NCI-H345 (cell line): ENCODE data around the gene ARHGDIG.

Experiments
- DNase-seq: peaks from one replicate; lab custom pipeline; 2025; lab: John Stamatoyannopoulos, UW

Gene ARHGDIG

DNA sequence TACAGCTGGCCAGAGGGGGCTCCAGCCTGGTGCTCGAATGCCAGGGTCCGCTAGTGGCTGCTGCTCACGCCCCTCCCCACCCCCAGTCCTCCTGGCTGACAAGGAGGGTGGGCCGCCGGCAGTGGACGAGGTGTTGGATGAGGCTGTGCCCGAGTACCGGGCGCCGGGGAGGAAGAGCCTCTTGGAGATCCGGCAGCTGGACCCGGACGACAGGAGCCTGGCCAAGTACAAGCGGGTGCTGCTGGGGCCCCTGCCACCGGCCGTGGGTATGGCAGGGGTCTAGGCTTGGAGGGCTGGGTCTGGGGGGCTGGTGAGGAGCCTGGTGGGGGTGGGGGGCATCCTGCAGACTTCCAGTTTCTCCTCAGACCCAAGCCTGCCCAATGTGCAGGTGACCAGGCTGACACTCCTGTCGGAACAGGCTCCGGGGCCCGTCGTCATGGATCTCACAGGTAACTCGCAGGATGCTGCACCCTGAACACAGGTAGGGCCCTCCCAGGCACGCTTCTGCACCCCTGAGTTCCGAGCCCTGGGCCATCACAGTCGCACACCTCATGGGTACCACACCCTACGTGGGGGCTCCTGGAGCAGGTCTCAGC is 1.4 kb downstream of the ARHGDIG start:
- no peak for DNase-seq

- no peak for DNase-seq
Observed at GRCh38 chr16:282491-282890, 2.1 kb downstream of the ARHGDIG start.

DNA sequence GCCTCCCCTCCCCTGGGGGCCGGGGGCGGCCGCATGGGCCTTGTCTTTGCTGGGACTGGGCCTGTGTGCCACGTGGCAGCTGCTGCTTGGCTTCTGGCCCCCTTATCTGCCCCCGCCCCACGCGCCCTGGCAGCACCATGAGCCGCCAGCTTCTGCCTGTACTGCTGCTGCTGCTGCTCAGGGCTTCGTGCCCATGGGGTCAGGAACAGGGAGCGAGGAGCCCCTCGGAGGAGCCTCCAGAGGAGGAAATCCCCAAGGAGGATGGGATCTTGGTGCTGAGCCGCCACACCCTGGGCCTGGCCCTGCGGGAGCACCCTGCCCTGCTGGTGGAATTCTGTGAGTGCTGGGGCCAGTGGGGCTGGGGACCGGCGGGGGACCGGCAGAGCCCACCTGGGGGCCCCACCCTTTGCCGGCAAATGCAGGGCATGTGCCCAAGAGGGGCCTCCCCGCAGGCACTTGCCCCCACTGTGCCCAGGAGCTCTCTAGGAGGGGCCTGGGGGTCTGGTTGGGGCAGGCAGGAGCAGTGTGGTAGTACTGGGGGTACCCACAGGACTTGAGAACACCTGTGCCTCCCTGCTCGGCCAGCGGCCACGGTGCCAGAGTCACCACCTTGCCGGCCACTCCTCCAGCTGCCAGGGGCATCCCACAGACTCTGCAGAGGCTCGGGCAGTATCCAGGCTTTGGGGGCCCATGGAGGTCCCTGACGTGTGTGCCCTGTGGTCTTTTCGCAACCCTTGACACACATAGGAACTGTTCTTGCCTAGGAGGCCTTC is 2.8 kb downstream of the ARHGDIG start, which contains the start of gene PDIA2:
Gene PDIA2, plus strand, starts transcription at position 132 of the 773 bp plus-strand sequence. Its CDS starts 6 bp downstream, at position 138.
- DNase-seq, result no peak

GRCh38 chr16:284204-285120 is 4.1 kb downstream of the ARHGDIG start:
- DNase-seq, result no peak

DNA sequence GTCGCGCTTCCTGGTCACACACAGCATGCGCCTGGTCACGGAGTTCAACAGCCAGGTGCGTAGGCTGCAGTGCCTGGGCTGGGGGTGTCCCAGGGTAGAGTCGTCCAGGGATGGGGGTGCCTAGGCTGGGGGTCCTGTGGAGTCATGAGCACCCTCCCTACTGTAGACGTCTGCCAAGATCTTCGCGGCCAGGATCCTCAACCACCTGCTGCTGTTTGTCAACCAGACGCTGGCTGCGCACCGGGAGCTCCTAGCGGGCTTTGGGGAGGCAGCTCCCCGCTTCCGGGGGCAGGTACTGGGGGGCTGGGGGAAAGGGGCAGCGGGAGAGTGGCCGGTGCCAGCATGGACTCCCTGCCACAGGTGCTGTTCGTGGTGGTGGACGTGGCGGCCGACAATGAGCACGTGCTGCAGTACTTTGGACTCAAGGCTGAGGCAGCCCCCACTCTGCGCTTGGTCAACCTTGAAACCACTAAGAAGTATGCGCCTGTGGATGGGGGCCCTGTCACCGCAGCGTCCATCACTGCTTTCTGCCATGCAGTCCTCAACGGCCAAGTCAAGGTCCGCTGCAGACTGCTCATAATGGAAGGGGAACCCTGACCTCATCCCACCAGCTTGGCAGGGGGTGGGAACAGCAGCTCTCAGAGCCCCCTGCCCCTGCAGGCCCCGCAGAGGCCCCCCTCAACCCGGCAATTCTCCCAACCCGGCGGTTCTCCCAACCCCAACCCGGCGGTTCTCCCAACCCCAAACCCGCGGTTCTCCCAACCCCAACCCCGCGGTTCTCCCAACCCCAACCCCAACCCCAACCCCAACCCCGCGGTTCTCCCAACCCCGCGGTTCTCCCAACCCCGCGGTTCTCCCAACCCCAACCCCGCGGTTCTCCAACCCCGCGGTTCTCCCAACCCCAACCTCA is 5.0 kb downstream of the ARHGDIG start:
- no peak for DNase-seq

GRCh38 chr16:286491-287297 is 6.3 kb downstream of the ARHGDIG start:
- no peak for DNase-seq

DNA sequence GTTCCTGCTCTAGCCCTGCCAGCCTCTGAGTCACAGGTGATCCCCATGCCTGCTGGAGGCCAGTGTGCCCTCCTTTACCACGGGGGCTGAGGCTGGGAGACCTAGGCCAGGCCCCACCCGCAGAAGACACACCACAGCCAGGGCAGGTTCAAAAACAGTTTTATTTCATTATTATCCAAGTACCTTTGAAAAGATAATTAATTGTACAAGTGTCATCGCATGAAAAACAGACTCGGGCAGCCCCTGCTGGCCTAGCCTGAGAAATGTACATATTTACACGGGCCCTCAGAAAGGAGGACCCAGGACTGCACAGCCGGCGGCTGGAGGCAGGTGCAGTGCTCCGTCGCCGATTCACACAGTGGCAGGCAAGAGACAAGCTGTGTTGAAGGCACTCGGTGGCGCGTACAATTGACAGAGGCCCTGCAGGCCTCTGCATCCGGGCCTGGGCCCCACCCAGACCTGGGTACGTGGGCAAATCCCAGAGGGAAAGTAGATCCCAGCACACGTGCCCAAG is 7.0 kb downstream of the ARHGDIG start:
- peak; percentile 84 for DNase-seq

DNA sequence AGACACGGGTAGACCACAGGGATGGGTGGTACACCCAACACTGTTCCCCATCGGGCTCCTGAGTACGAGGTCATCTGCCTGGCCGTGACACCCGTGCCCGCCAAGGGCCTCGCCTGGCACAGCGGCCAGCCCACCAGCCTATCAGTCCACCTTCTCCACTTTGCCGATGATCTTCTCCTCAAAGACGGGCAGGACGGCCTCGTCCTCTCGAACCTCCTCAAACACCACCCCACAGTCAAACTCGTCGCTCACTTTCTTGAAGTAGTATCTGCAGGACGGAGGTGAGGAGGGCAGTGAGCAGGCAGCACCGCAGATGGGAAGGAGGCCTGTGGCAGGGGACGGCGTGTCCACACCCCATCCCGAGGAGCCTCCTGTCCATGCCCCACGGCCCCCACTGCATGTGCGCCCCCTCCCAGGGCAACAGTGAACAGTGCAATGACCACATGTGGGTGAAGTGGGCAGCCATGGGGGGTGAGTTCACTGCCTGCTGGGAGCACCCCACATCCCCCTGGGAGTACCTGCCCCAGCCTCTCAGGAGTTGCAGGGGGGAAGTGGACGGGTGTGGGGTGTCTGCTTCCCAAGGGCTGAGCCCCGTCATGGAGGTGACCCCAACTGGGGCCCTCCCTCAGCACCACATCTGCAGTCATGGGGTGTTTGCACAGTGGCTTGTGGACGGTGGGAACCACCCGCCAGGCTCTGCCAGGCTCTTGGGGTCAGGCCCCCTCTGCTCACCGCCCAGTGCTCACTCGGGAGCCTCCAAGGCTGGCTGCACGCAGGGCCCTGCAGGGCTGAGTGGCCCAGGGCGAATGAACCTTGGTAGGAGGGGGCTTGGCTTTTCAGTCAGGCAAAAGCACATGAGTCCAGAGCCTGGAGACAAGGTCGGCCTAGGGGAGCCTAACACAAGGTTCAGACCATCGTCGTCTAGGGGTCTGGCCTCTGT is 7.9 kb downstream of the ARHGDIG start:
- no peak for DNase-seq

GRCh38 chr16:289395-289997 is 9.1 kb downstream of the ARHGDIG start:
- no peak for DNase-seq

- no peak for DNase-seq
Observed at GRCh38 chr16:290015-290680, 9.8 kb downstream of the ARHGDIG start.

GRCh38 chr16:290681-291405 is 10.5 kb downstream of the ARHGDIG start:
- DNase-seq, result no peak

GRCh38 chr16:291539-291938 is 11.1 kb downstream of the ARHGDIG start:
- DNase-seq, result no peak

- no peak for DNase-seq
Observed at GRCh38 chr16:293043-293775, 12.8 kb downstream of the ARHGDIG start.

DNA sequence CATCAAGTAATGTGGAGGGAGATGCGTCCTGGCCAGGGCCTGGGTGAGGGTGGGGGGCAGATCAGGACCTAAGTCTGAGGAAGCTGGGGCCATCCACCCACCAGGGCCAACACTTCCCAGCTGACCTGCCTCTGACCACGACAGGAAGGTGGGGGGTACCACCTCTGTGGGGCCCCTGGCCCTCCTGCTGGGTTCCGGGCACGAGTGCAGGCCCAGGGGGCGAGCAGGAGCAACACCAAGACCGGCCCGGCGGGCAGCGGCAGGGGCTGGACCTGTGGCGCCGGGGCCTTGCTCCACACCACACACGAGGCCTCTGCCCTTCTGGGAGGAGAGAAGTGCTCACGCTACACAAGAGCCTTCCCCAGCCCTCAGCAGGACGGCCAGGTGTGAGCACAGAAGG is 15.9 kb downstream of the ARHGDIG start:
- no peak for DNase-seq

DNA sequence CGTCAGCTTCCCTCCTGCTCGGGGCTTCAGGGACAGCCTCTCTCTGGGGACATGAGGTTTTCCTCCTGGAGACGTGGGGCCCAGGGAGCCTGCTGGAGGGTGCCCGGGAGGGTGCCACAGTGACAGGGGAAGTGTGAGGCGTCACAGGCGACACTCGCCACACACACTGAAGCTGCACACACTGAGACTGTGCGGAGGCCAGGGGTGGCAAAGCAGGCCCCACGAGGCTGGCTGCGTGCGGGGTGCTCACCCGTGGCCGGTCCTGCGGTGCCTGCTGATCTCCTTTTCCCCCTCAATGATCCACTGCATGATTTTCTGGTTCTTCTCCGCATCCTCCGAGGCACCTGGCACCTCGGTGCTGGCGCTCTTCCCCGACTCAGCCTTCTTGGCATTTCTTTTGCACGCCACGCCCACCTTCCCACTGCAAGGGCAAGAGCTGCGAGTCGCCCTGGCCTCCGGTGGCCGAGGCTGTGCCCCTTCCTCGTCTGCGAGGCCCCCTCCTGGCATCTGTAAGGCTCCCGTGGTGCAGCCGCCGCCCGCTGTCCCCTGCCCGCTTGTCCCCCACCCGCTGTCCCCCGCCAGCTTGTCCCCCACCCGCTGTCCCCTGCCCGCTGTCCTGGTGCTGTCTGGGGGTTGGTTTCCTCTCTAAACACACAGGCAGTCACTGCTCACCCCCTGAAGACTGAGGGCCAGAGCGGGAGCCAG is 16.6 kb downstream of the ARHGDIG start:
- DNase-seq, result no peak

- no peak for DNase-seq
Observed at GRCh38 chr16:297832-298231, 17.4 kb downstream of the ARHGDIG start.
